Hepatocyte (in vitro differentiated cells): ENCODE measurements around the gene S100Z.

Source experiments
- EZH2phosphoT487 ChIP-seq: fragments of 200-600 bp; sonication (generic); IDR thresholded peaks from one replicate; pipeline ENCODE4 v1.6.1; 2018; ENCODE audit warnings: antibody characterized with exemption, mild to moderate bottlenecking, low read depth, moderate library complexity; ENCODE audit not compliant: unreplicated experiment, severe bottlenecking
- TF ChIP-seq, protein P1 (sequence below): fragments of 200-600 bp; sonication (generic); IDR thresholded peaks from 2 replicates; pipeline ENCODE4 v1.5.1; 2016; ENCODE audit warnings: antibody characterized with exemption, mild to moderate bottlenecking; ENCODE audit not compliant: poor library complexity

DNA sequence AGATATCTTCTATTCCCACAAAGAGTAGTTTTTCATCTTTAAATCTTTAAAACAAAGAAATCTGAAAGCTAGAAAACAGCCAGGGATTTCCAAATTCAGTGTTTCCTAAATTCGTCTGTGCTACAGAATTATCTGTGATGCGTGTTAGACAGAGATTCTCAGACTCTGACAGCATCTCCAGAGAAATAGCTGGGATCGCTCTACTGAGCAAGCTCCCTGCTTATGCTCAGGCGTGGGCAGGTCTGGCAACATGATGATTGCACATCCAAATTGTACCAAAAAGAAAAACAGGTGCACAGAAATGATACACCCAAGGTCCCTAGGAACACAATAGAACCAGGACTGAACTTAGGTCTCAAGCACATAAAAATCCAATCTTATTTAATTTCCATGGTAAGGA, 80.3 kb downstream of the S100Z start:
- TF ChIP-seq, protein P1, sequence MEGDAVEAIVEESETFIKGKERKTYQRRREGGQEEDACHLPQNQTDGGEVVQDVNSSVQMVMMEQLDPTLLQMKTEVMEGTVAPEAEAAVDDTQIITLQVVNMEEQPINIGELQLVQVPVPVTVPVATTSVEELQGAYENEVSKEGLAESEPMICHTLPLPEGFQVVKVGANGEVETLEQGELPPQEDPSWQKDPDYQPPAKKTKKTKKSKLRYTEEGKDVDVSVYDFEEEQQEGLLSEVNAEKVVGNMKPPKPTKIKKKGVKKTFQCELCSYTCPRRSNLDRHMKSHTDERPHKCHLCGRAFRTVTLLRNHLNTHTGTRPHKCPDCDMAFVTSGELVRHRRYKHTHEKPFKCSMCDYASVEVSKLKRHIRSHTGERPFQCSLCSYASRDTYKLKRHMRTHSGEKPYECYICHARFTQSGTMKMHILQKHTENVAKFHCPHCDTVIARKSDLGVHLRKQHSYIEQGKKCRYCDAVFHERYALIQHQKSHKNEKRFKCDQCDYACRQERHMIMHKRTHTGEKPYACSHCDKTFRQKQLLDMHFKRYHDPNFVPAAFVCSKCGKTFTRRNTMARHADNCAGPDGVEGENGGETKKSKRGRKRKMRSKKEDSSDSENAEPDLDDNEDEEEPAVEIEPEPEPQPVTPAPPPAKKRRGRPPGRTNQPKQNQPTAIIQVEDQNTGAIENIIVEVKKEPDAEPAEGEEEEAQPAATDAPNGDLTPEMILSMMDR, result no peak
- no peak for TF ChIP-seq EZH2phosphoT487
